Transverse colon (tissue), 4 donors: ENCODE results near the gene IRX4.

ENCODE experiments used
- EP300 ChIP-seq: sonication (generic); formaldehyde crosslinking; IDR thresholded peaks from one replicate; pipeline ENCODE4 v1.6.1; 2017; ENCODE audit warnings: antibody characterized with exemption, low read depth
- POLR2A ChIP-seq: fragments of 450-650 bp; IDR thresholded peaks from one replicate; pipeline ENCODE4 v1.6.1; 2016; ENCODE audit warnings: antibody characterized with exemption, mild to moderate bottlenecking, moderate library complexity
- POLR2AphosphoS5 ChIP-seq, 3 donors: sonication (generic); formaldehyde crosslinking; IDR thresholded peaks; one replicate each; pipeline ENCODE4 v1.6.1; 2016; ENCODE audit warnings: antibody characterized with exemption in 3 of 3
- TF ChIP-seq, protein P1 (sequence below), 5 experiments: fragments of 200-600 bp in 3 of 5; fragments of 450-650 bp in 2 of 5; sonication (generic) in 3 of 5; IDR thresholded peaks; 1 replicate in 2 of 5; 2 replicates in 3 of 5; pipeline ENCODE4 v1.5.1; 2016 to 2017; ENCODE audit warnings: antibody characterized with exemption in 5 of 5, inconsistent platforms in 3 of 5, mild to moderate bottlenecking in 2 of 5, moderate library complexity in 1 of 5

DNA sequence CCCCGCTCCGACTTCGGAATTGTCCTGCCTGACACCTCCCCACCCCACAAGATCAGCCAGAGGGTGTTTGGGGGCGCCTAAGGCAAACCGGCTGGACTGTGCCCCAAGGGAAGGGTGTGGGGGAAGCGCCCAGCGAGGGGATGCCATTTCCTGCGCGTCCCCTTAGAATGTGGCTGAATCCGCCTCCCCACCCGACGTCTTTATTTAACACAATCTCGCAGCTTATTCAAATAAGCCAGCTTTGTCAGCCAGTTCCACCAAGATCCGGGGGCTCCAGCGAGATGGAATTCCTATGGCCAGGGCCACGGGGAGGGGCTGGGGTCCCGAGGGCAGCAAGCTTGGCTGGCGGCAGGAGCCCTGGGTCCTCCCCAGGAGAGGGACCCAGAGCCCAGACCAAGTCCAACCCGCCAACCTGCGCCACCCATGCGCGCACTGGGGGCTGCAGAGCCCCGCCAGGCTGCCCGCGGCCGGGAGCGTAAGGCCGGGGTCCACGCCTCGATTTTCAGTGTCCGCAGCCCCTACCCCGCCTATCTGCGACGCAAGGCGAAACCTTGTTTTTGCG lies 7.4 kb downstream of the IRX4 start:
- TF ChIP-seq, protein P1, sequence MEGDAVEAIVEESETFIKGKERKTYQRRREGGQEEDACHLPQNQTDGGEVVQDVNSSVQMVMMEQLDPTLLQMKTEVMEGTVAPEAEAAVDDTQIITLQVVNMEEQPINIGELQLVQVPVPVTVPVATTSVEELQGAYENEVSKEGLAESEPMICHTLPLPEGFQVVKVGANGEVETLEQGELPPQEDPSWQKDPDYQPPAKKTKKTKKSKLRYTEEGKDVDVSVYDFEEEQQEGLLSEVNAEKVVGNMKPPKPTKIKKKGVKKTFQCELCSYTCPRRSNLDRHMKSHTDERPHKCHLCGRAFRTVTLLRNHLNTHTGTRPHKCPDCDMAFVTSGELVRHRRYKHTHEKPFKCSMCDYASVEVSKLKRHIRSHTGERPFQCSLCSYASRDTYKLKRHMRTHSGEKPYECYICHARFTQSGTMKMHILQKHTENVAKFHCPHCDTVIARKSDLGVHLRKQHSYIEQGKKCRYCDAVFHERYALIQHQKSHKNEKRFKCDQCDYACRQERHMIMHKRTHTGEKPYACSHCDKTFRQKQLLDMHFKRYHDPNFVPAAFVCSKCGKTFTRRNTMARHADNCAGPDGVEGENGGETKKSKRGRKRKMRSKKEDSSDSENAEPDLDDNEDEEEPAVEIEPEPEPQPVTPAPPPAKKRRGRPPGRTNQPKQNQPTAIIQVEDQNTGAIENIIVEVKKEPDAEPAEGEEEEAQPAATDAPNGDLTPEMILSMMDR (IDR thresholded peaks at IDR 0.05) = no peak
- TF ChIP-seq POLR2A = no peak
- TF ChIP-seq POLR2AphosphoS5 (IDR thresholded peaks at IDR 0.05) = no peak
- no peak for TF ChIP-seq EP300
